Omental fat pad (tissue), 4 donors: ENCODE results near the gene IGLL5. TPM values are rescaled to one million over a fixed set of nuclear protein-coding genes. Genes with fewer than 3 reads are reported as not detected.

ENCODE experiments used
- ATAC-seq: fragments of 150-250 bp; one replicate; pipeline ENCODE4 v1.9.1; 2016; ENCODE audit warnings: mild to moderate bottlenecking, moderate library complexity; ENCODE audit not compliant: low FRiP score
- DNase-seq: peaks from one replicate; pipeline ENCODE4 v3.0.0-alpha.2; 2019; ENCODE audit warnings: low spot score
- small RNA-seq: library from RNA; depleted of rRNA; stranded (forward); fragments of <200 nt; gene quantifications from one replicate; pipeline ENCODE3, GENCODE V24; 2016
- total RNA-seq, 4 donors: library from RNA; depleted of rRNA; stranded (reverse); fragments of >200 nt; gene quantifications; one replicate each; pipeline ENCODE4 v1.1.0, GENCODE V29; 2016
- TF ChIP-seq, protein P1 (sequence below), 3 donors: fragments of 450-650 bp; IDR thresholded peaks; one replicate each; pipeline ENCODE4 v1.5.1; 2016 to 2017; ENCODE audit warnings: antibody characterized with exemption in 3 of 3, mild to moderate bottlenecking in 3 of 3, moderate library complexity in 2 of 3

Gene IGLL5
- total RNA-seq, 4 donors from 2014 or later, result 1.2 to 7.7 (median 1.4) TPM

DNA sequence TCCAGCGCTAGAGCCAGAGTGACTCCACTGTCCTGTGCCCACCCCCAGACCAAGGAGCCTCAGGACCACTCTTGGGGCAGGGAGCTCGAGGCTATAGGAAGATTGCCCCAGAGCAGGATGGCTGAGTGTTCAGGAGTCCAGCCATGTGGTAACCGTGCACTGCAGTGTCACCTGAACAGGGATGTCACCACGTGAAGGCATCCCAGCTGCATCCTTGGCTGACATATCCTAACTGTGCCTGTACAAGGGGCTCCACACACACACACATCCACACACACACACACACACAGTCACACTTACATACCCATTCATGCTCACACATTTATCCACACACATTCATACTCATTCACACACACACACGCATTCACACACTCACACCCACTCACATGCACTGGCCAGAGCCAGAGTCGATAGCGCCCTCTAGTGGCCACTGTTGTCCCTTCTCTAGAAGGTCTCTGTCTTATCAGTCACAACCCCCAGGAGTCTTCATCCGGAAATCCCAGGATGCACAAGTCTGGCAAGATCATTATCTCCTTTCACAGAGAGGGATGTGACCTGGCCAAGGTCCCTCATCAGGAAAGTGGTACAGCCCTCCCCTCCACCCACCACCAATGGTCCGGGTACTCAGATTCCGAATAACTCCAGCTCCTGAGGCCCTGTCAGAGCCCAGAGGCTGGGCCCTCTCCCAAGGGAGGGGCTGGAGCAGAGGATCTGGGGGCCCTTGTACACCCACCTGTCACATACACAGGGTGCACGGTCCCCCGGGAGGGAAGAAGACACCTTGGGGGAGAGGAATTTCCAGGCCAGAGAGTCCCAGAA lies 55.1 kb downstream of the IGLL5 start:
- peak; percentile 48 for DNase-seq

DNA sequence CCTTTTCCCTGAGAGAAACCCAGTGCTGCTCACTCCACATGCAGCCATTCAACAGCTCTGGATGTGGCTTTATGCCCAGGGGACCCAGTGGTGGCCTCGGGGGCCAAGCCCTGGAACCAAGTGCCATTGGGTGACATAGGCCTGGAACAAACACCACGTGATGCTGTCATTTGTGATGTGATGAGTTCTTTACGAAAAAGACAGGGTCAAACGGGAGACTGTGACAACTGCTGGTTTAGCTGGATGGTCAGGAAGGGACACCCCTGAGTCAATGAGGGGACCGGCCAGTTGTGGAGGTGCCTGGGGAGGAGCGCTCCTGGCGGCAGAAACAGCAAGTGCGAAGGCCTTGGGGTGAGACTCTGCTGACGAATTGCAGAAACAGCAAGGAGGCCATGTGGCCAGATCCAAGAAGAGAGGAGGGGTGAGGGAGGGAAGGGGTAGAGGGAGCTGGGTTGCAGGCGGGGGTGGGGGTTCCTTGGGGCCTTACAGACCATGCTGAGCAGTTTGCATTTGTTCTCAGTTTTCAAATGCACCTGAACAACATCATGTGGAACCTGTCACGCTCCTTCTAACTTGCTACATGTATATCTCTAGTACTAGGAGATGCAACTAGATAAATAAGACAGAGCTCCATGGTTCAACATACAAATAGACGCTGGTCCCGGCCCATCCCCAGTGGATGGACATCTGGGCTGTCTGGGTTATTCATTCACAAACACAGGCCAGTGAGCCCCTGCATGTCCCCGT lies 56.1 kb downstream of the IGLL5 start:
- no peak for ATAC-seq
- DNase-seq, result no peak

More for the DNA sequence above, 55.1 kb downstream of the IGLL5 start:
- ATAC-seq, result no peak
- TF ChIP-seq, protein P1, sequence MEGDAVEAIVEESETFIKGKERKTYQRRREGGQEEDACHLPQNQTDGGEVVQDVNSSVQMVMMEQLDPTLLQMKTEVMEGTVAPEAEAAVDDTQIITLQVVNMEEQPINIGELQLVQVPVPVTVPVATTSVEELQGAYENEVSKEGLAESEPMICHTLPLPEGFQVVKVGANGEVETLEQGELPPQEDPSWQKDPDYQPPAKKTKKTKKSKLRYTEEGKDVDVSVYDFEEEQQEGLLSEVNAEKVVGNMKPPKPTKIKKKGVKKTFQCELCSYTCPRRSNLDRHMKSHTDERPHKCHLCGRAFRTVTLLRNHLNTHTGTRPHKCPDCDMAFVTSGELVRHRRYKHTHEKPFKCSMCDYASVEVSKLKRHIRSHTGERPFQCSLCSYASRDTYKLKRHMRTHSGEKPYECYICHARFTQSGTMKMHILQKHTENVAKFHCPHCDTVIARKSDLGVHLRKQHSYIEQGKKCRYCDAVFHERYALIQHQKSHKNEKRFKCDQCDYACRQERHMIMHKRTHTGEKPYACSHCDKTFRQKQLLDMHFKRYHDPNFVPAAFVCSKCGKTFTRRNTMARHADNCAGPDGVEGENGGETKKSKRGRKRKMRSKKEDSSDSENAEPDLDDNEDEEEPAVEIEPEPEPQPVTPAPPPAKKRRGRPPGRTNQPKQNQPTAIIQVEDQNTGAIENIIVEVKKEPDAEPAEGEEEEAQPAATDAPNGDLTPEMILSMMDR (IDR thresholded peaks at IDR 0.05), result no peak

DNA sequence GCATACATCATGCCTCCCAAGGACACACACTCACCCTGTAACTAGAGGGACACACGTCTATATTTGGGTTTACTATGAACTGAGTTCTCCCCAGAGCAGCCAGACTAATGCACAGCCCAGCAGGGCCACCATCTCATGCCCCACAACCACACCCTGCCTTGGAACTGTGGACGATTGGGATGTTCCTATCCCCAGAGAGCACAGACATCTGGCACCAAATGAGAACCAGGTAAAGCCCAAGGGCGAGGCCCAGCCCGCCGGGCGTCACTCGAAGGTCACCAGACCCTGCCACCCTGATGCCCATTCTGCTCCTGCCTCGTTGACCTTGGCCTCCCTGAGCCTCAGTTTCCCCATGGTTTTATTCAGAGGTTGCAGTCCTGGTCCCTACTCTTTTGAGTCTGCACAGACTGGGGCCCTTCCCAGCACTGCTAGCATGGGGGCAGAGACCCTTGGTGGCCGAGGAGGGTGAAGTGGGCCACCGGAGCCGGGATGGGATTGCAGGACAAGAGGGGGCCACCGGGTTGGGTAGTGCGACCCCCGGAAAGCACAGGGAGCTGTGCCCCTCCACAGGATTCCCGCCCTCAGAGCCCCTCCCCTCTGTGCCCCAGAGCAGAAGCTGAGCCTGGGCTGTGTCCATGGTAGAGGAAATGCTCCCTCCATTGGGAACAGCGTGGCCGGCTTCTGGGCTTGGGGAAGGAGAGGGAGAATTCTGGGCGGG lies 56.8 kb downstream of the IGLL5 start:
- no peak for ATAC-seq
- TF ChIP-seq, protein P1 (IDR thresholded peaks at IDR 0.05), result no peak
- no peak for DNase-seq

More for the DNA sequence above, 56.1 kb downstream of the IGLL5 start:
- TF ChIP-seq, protein P1 (IDR thresholded peaks at IDR 0.05), result no peak

DNA sequence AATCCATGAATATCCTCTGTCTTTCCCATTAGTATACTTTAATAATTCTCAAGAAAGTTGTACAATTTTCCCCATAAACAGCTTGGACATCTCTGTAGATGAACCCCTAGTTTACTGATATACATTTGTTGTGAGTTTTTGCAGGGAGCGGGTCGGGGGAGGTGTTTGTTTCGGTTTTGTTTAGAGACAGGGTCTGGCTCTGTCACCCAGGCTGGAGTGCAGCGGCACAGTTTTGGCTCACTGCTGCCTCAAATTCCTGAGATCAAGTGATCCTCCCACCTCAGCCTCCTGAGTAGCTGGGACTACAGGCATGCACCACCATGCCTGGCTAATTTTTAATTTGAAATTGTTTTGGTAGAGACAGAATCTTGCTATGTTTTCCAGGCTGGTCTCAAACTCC lies 57.6 kb downstream of the IGLL5 start:
- TF ChIP-seq, protein P1 (IDR thresholded peaks at IDR 0.05), result no peak
- ATAC-seq (no peak), DNase-seq (no peak)

Small RNA genes within 50 kb of the gene (small RNA-seq; reads per million reads assigned to genes)
- gene IGLC4, result not detected
- gene IGLC5, result not detected
- gene IGLJ1, result not detected
- gene IGLJ2, result not detected
- gene IGLJ3, result not detected
- not detected for gene IGLJ4
- gene IGLJ5, result not detected
- not detected for gene IGLJ6
- not detected for gene IGLJ7
- gene IGLV2-5, result not detected
- gene IGLV3-2, result not detected
- gene IGLV3-4, result not detected
- not detected for gene IGLV3-6
- not detected for gene IGLV3-7
- not detected for gene MIR5571

Other genes starting within 250 kb of the IGLL5 start
- gene GGTLC2, start 243.2 kb upstream of the IGLL5 start, total RNA-seq, result not detected
- gene GNAZ, start 182.7 kb downstream of the IGLL5 start, total RNA-seq, result 10 to 100 TPM in 3 of 4 donors, 1 to 10 TPM in 1; 8.6 to 25.1 (median 16.5) TPM